ENCODE results near the gene MGST3. TPM values are rescaled to one million over a fixed set of nuclear protein-coding genes. Genes with fewer than 3 reads are reported as not detected.
"Not testable (repeated sequence)": the region's sequence is repeated elsewhere in the genome, so short reads cannot be mapped to it uniquely, and the experiment has no call there.

The MGST3 gene
- polyA plus RNA-seq, 1 donor (not counting 4 experiments of a cell fraction or from before 2014, with no cell fraction given), result 319 TPM

DNA sequence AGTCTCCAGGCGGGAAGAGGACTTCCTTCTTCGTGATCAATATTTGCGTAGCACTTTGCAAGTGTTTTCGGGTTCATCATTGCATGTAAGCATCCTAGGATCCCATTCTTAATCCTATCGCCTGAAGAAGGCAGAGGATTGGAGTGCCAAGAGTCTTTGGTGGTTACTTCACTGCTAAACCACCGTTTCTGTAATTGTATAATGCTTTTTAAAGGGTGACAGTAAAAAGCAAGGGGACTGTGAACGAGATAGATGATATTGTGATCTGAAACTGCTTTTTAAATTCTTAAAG is 67.7 kb downstream of the MGST3 start:
- H3K27me3 ChIP-seq (ENCODE audit: control insufficient read depth, extremely low read depth, insufficient read depth, low read length), result no peaks in the 10 kb centered on the region
- dilution Hi-C loops (cut with MboI; ENCODE audit: extremely low pct_ligation_motif_present, low sequenced_read_pairs), result no loop called here
- peak overlapping the region; percentile 45 for H3K27ac ChIP-seq (ENCODE audit: control insufficient read depth, insufficient read depth, low read length)
- H3K79me2 ChIP-seq (ENCODE audit: control insufficient read depth, insufficient read depth, low read length), result peaks cover 29% of the 10 kb centered on the region
- no peaks in the 10 kb centered on the region for H3K9me3 ChIP-seq (ENCODE audit: control insufficient read depth, low read depth, low read length)
- FAIRE-seq (no peak), DNase-seq (ENCODE audit: low read depth, low spot score) (no peak)
- H3K9me1 ChIP-seq (ENCODE audit: control insufficient read depth, extremely low read depth, insufficient read depth, low read length), result no peaks in the 10 kb centered on the region
- no peaks in the 10 kb centered on the region for H4K20me1 ChIP-seq (ENCODE audit: control insufficient read depth, extremely low read depth, insufficient read depth, low read length)
- peak overlapping the region; percentile 98 for H2AFZ ChIP-seq (ENCODE audit: control insufficient read depth, low read length)
- peaks cover 16% of the 10 kb centered on the region for H3K4me1 ChIP-seq (ENCODE audit: control insufficient read depth, extremely low read depth, insufficient read depth, low read length)
- peak overlapping the region; percentile 86 for H3K9ac ChIP-seq (ENCODE audit: control insufficient read depth, extremely low read depth, insufficient read depth, low read length)
- H3K4me3 ChIP-seq (ENCODE audit: control insufficient read depth in 2 of 3, extremely low read depth in 1 of 3, insufficient read depth in 2 of 3, low read depth in 1 of 3, low read length in 3 of 3), result peak overlapping the region; percentile 81 to 87 (median 85)
- H3K36me3 ChIP-seq (ENCODE audit: control insufficient read depth in 2 of 2, extremely low read depth in 1 of 2, insufficient read depth in 2 of 2, low read length in 2 of 2), result no peaks in the 10 kb centered on the region
- TF ChIP-seq EZH2 (IDR thresholded peaks at IDR 0.05; ENCODE audit: low read length), result no peak
- TF ChIP-seq, protein P1, sequence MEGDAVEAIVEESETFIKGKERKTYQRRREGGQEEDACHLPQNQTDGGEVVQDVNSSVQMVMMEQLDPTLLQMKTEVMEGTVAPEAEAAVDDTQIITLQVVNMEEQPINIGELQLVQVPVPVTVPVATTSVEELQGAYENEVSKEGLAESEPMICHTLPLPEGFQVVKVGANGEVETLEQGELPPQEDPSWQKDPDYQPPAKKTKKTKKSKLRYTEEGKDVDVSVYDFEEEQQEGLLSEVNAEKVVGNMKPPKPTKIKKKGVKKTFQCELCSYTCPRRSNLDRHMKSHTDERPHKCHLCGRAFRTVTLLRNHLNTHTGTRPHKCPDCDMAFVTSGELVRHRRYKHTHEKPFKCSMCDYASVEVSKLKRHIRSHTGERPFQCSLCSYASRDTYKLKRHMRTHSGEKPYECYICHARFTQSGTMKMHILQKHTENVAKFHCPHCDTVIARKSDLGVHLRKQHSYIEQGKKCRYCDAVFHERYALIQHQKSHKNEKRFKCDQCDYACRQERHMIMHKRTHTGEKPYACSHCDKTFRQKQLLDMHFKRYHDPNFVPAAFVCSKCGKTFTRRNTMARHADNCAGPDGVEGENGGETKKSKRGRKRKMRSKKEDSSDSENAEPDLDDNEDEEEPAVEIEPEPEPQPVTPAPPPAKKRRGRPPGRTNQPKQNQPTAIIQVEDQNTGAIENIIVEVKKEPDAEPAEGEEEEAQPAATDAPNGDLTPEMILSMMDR (optimal IDR thresholded peaks at IDR 0.05 in 1 of 3, IDR thresholded peaks at IDR 0.05 in 1 of 3, conservative IDR thresholded peaks at IDR 0.05 in 1 of 3; ENCODE audit: extremely low read depth in 1 of 3, insufficient read depth in 2 of 3, low read length in 3 of 3), result no peak
- peak overlapping the region; percentile 87 for H3K4me2 ChIP-seq (ENCODE audit: control insufficient read depth, extremely low read depth, insufficient read depth, low read depth, low read length)

DNA sequence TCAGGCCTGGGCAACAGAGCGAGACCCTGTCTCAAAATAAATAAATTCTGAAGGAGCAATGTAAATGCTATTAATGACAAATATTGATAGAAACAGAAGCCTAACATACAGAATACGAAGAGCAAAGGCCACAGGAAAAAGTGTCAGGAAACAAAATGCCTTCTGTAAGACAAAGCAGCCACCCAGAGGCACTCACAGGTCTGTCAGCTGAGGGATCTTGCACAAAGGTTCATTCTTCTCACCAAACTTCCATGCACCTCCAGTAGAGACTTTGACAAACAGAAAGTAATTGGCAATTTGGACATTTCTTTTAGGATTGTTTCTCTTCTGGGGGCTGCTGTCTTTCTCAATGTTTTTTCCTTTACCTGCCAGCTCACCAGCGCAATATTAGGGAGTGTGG is 68.5 kb downstream of the MGST3 start:
- dilution Hi-C loops (cut with MboI; ENCODE audit: extremely low pct_ligation_motif_present, low sequenced_read_pairs), result no loop called here
- H3K4me2 ChIP-seq (ENCODE audit: control insufficient read depth, extremely low read depth, insufficient read depth, low read depth, low read length), result no peak overlapping the region

GRCh38 chr1:165701922-165702321 is 70.9 kb downstream of the MGST3 start:
- FAIRE-seq; H3K36me3 ChIP-seq (ENCODE audit: control insufficient read depth in 2 of 2, extremely low read depth in 1 of 2, insufficient read depth in 2 of 2, low read length in 2 of 2); H2AFZ ChIP-seq (ENCODE audit: control insufficient read depth, low read length); H3K4me3 ChIP-seq (ENCODE audit: control insufficient read depth in 2 of 3, extremely low read depth in 1 of 3, insufficient read depth in 2 of 3, low read depth in 1 of 3, low read length in 3 of 3); H3K27ac ChIP-seq (ENCODE audit: control insufficient read depth, insufficient read depth, low read length); dilution Hi-C loops (cut with MboI; ENCODE audit: extremely low pct_ligation_motif_present, low sequenced_read_pairs); DNase-seq (ENCODE audit: low read depth, low spot score); H3K27me3 ChIP-seq (ENCODE audit: control insufficient read depth, extremely low read depth, insufficient read depth, low read length); H4K20me1 ChIP-seq (ENCODE audit: control insufficient read depth, extremely low read depth, insufficient read depth, low read length); H3K4me1 ChIP-seq (ENCODE audit: control insufficient read depth, extremely low read depth, insufficient read depth, low read length); H3K9me3 ChIP-seq (ENCODE audit: control insufficient read depth, low read depth, low read length); H3K9me1 ChIP-seq (ENCODE audit: control insufficient read depth, extremely low read depth, insufficient read depth, low read length); H3K79me2 ChIP-seq (ENCODE audit: control insufficient read depth, insufficient read depth, low read length); H3K9ac ChIP-seq (ENCODE audit: control insufficient read depth, extremely low read depth, insufficient read depth, low read length); H3K4me2 ChIP-seq (ENCODE audit: control insufficient read depth, extremely low read depth, insufficient read depth, low read depth, low read length): not testable (repeated sequence)

More for the DNA sequence above, 68.5 kb downstream of the MGST3 start:
- DNase-seq (ENCODE audit: low read depth, low spot score), result no peak
- H3K79me2 ChIP-seq (ENCODE audit: control insufficient read depth, insufficient read depth, low read length), result peaks cover 25% of the 10 kb centered on the region
- no peaks in the 10 kb centered on the region for H3K36me3 ChIP-seq (ENCODE audit: control insufficient read depth in 2 of 2, extremely low read depth in 1 of 2, insufficient read depth in 2 of 2, low read length in 2 of 2)
- no peak overlapping the region for H3K27ac ChIP-seq (ENCODE audit: control insufficient read depth, insufficient read depth, low read length)
- no peak overlapping the region for H3K9ac ChIP-seq (ENCODE audit: control insufficient read depth, extremely low read depth, insufficient read depth, low read length)
- no peak for TF ChIP-seq EZH2 (IDR thresholded peaks at IDR 0.05; ENCODE audit: low read length)
- TF ChIP-seq, protein P1 (optimal IDR thresholded peaks at IDR 0.05 in 1 of 3, IDR thresholded peaks at IDR 0.05 in 1 of 3, conservative IDR thresholded peaks at IDR 0.05 in 1 of 3; ENCODE audit: extremely low read depth in 1 of 3, insufficient read depth in 2 of 3, low read length in 3 of 3), result no peak
- H2AFZ ChIP-seq (ENCODE audit: control insufficient read depth, low read length), result no peak overlapping the region
- H3K4me1 ChIP-seq (ENCODE audit: control insufficient read depth, extremely low read depth, insufficient read depth, low read length), result peaks cover 16% of the 10 kb centered on the region
- no peaks in the 10 kb centered on the region for H4K20me1 ChIP-seq (ENCODE audit: control insufficient read depth, extremely low read depth, insufficient read depth, low read length)
- FAIRE-seq, result no peak
- H3K4me3 ChIP-seq (ENCODE audit: control insufficient read depth in 2 of 3, extremely low read depth in 1 of 3, insufficient read depth in 2 of 3, low read depth in 1 of 3, low read length in 3 of 3), result no peak overlapping the region
- H3K9me3 ChIP-seq (ENCODE audit: control insufficient read depth, low read depth, low read length), result no peaks in the 10 kb centered on the region
- no peaks in the 10 kb centered on the region for H3K9me1 ChIP-seq (ENCODE audit: control insufficient read depth, extremely low read depth, insufficient read depth, low read length)
- H3K27me3 ChIP-seq (ENCODE audit: control insufficient read depth, extremely low read depth, insufficient read depth, low read length), result no peaks in the 10 kb centered on the region

All from keratinocyte (primary cell).